GM11168 (cell line): ENCODE results near the gene ZDHHC14.

Experiments
- in situ Hi-C: fragments of 300-500 bp; cut with MboI; formaldehyde crosslinking; loops from one replicate; pipeline ENCODE4 v1.12.0; 2022; ENCODE audit warnings: low sequenced_read_pairs; ENCODE audit not compliant: unreplicated experiment

ZDHHC14 gene

DNA sequence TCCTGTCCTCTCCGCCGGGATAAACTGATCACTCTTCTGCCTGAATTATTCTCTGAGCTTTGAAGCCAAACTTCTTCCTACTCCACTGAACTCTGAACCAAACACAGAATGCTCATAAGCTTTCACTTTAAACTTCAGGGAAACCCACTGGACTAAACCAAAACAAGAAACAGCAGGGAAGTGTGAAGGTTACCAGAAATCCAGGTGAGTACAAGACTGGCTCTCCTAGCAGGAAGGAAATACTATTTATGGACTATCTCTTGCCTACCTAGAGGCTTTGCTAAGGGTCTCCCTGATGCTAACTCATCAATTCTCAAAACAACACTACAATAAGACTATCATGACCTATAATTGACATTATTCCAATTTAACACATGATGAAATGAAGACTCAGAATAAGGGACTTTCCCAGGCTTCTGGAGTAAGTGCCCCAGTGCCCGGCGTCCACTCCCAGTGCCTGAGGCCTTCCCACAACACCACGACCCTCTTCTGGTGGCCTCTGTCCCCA lies 145.0 kb downstream of the ZDHHC14 start:
- in situ Hi-C loops, result no loop called here

DNA sequence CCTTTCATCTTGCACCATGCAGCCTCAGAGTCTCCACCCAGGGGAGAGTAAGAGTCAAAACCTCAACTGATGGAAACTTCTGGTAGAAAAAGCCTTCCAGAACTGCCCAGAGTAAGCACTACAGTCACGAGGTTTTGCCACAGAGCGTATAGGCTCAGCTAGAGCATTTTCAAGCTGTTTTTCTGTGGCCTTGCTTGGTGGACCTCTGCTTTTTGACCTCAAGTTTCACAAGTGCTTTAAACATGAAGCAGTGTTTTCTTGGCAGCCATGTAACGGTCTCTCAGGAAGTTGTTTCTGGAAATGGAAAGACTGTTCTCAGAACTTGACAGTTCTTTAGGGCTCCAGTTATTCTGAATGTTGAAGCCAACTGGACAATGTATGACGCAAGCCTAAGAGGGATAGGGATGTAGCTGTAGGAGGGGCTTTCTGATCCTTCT lies 146.5 kb downstream of the ZDHHC14 start:
- in situ Hi-C loops, result no loop called here

DNA sequence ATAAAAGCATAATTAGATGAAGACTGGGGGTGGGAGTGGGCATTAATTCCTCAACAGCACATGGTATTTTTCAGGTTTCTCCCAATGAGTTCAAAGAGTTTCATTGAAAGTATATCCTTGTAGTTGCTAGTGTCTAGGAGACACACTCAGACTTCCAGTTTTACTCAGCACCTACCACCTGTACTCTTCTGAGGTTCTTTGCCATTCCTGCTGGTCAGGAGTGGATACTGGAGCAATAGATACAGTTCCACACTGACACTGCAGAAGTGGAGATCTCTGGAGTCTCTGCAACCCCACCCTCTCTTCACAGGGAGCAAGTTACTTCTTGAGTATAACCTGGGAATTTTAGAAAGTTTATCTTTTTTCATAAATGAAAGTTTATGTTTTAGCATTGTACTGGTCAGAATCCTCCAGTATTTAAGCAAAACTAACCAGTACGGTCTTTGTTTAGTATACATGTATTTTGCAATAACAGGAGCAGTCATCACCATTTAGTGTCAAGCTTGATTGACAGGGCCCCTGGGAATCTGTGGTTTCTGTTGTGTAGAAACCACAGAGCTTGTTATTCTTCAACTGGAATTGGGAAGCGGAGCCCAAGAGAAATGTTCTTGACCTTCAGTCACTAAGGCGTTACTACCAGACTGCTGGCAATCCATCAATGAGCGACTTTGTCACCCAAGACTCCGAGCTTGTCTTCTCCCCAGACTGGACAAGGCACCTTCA lies 148.1 kb downstream of the ZDHHC14 start:
- in situ Hi-C loops, result no loop called here

DNA sequence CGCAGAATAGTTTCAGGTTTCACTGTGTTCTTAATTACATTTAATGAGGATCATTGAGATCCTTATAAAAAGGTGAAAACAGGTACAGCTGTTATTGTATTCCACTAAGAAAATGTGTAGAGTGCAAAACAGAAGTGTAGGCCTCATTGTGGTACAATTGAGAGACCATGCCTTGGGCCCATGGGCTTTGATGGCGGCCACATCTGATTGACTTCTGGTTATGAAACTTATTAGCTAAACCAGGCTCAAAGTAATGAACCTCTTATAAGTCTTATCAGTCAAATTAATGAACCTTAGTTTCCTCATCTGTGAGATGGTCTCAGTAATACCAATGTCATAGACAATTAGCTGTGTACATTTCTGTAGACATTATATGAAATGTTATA lies 148.7 kb downstream of the ZDHHC14 start:
- in situ Hi-C loops, result no loop called here

DNA sequence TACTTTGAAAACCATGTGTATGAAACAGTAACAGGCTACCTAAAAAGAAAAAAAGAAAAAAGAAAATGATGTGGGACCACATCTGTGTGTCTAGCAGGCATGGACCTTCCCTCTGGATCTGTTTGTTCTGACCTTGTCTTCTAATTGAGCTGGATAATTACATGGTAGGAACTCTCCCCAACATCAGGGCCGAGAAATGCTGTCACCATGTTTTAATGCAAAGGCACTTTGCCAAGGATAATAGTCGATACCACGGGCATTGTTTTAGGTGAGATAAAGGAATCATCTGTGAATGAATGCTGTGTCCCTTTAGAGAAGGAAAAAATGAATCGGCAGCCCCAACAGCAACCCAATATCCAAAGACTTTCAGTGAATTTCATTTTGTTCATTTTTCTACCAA lies 149.1 kb downstream of the ZDHHC14 start:
- in situ Hi-C loops, result no loop called here

DNA sequence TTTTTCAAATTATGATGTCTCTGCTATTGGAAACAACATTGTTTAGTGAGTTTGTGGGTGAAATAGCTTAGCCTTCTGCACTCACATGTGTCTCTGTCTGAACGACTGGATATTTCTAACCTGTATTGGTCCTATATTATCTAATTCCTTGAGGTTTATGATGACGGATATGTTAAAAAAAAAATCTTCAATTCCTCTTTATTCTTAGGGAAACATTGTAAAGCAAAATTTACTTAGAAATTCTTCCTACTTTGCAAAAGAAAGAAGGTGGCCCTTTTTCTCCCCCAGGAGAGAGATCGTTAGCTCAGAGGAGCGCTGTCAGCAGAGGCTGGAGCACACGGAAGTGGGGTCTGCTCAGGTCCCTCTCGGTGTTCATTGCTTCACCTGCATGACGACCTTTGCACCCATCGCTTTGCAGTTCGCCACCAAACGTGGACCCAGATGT lies 149.8 kb downstream of the ZDHHC14 start:
- in situ Hi-C loops, result no loop called here

DNA sequence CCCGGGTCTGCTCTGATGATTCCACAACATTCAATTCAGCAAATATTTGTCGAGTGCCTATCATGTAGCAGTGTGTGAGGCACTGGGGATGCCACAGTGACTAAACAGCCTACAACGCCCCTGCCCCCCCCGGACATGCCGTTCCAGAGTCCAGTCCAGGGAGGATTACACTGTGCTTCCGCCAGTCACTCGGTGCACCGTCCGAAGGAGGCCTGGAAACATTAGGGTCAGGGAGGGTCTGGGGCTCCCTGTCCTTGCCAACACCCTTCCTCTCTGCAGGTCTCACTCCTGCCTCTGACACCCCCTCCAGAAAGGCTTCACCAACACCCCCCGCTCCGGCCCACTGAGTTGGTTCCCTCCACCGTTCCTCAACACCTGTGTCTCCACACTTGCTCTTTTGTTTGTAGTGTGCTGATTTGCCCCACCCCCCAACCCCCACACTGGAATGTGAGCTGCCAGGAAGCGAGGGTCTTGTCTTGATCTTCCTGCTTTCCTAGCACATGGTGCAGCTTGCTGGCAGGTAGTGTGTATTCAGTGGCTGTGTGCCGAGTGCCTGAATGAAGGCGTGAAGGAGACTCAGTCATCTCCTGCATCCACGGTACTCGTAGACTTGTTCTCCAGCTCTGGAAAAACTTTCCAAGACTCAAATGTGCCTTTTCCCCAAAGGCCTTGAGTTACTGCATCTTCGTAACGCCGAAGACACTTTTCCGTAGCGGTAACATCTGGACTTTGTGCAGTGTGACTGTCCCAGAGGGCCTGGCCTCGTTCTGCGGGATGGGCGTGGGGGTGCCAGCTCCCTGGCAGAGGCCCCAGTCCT lies 150.4 kb downstream of the ZDHHC14 start:
- in situ Hi-C loops, result no loop called here

DNA sequence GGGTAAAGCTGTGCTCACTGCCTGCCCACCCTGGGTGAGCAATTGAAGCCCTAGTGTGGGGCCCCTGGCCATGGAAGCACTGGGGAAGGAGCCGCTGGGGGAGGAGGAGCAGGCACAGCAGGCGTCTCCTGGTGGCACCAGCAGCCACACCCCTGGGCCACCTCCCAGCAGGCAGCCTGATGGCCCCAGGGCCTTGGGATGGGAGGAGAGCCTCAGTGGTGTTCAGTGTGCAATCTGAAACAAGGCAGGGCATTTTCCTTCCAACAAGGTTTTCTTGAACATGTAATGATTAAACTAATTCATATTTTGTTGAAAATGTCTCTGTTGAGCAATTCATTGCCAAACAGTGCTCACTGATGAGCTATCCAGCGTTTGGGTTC lies 151.0 kb downstream of the ZDHHC14 start:
- in situ Hi-C loops, result no loop called here

DNA sequence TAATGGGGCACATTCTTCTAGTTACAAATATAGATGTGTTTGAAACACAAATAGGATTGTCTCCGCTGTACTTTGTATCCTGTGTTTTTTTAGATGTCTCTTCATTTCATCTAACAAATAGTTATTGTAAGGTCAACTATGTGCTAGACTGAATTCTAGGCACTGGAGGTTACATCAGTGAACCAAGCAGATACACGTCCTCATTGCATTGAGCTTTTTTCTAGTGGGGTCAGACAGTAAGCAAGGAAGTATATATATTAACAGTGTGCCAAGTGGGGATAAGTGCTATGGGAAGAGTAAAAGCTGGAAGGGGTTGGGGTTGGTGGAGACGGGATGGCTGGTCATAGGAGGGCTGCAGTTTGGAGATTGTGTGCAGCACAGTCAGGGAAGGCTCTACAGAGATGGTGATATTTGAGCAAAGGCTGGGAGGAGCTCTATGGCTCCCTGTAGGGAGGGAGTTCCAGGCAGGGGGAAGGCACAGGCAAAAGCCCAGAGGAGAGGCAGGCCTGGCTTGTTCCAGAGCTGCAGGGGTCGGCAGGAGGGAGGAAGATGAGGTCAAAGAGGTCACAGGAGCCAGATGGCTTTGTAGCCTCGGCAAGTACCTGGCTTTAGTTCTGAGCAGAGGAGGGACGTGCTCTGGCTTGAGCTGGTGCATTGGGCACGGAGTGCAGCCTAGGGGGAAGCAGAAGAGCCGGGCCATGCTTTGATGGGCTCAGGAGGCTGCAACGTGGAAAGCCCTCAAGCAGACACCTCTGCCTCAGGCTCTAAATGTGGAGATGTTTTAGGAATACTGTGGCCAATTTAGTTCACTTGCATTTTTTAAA lies 152.3 kb downstream of the ZDHHC14 start:
- in situ Hi-C loops, result no loop called here

DNA sequence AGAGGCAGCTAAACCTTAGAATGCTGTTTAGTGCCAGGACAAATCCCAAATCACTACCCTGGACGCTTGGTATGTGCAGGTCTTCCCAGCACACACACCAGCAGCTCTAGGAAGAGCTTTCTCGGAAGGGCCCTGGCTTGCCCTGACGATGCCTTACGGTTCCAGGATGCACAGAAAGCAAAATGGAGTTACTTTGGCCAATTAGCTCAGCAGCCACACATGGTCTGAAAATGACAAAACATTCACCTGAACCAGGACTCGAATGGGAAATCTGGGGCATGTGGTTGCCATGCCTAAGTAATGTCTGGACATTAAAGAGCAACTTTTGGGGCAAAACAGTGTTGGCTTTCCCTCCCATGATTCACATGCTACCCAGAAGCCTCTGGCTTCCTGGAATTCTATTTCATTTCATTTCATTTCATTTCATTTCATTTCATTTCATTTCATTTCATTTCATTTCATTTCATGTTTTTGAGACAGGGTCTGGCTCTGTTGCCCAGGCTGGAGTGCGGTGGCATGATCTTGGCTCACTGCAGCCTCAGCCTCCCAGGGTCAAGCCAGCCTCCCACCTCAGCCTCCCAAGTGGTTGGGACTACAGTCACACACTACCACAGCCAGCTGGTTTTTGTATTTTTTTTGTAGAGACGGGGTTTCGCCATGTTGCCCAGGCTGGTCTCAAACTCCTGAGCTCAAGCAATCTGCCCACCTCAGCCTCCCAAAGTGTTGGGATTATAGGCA lies 153.3 kb downstream of the ZDHHC14 start:
- in situ Hi-C loops, result no loop called here

DNA sequence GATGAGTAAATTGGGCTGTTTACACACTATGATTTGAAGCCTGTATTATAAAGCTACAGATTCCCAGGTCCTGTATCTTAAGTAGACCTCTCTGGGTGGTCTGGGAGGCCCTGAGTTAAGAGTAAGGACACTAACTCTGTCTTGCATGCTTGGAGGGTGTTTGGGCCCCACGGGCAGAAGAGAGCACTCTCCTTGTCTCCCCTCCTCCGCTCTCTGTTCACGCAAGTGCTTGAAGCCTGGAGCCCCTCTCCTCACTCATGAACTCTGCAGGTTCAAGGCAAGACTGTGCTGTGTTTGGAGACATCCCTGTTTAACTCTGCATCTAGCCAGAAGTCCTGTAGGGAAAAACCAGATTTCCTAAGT lies 154.0 kb downstream of the ZDHHC14 start:
- in situ Hi-C loops, result no loop called here

DNA sequence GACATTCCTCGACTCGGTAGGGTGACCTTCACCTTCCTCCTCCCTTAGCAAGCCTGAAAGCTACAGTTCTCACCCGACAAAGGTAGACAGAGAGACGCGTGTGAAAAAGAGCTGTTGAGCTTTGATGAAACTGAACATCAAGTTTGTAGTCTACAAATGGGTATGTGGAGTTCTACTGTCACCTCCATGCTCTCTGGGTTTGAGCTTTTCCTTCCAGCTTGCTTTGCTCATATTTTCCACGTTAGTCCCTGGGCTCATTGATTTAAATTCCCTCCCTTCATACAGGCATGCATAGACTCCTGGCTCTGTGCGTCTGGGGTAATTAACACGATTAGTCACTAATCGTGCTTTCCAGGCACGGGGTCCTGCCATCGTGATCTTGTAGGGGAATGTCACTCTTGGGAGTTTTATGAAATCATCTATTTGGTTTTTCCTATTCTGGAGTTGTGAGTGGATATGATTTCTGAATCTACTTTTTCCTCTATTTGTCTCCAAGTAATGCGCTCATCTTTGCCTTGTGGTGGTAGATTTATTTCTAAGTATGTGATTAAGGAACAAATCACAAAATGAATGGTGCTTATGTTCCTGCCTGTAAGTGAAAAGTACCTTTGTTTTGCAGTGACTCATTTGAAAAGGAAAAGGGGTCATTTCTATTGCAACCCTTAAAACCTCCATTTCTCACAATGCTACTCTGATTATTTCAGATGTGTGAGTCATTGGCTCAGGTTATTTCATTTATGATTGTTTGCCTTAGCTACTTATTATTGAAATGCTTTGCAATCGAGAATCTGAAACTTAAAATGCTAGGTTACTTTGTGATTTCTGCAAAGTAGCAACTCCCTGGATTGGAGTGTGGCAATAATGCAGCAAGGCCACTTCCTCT lies 154.6 kb downstream of the ZDHHC14 start:
- in situ Hi-C loops, result no loop called here

DNA sequence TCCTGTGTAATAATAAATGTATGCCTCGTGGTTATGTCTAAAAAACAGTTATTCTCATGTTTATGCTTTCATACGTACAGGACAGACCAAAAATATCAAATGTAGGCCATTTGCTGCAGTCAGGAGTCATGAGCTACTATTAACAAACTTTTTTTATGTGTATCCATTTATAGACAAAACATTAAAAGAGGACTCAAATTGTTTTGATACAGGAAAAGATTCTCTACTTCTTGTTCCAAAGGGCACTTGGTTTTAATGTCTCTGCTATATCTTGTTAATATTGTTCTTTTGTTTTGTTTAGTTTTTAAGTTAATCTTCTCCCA lies 155.2 kb downstream of the ZDHHC14 start:
- in situ Hi-C loops, result no loop called here

DNA sequence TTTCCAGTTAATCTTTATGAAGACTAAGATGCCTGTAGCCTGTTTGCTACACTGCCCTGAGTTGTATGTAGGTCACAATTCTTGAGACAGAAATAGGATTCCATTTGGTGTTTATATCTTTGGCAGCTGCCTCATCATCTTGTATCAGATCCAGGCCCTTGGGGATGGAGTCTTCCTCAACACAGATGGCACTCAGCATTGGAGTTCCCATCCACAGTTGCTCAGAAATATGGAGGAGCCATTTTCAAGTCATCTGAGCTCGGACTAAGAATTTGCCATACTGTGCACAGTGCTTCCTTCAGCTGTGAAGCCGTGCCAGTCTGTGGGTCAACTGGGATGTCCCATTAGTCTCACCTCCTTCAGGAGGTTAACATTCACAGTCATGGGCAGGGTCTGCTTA lies 156.6 kb downstream of the ZDHHC14 start:
- in situ Hi-C loops, result no loop called here

DNA sequence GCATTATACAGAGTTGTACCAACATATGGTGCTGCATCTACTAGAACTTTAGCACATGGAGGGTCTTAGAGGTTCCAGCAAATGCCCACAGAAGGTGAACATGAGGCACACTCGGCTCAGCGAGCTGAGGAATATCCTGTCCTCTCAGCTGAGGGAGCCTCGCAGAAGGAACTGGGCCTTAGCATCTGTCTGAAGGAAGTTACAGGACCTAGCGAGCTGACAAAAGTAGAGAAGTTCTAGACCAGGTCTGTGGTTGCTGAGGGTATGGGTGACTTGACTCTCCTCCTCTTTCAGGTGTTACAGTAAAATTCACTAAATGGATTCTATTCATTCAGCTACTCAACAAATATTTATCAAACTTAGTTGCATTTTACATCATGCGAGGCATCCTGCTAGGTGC lies 157.2 kb downstream of the ZDHHC14 start:
- in situ Hi-C loops, result no loop called here

DNA sequence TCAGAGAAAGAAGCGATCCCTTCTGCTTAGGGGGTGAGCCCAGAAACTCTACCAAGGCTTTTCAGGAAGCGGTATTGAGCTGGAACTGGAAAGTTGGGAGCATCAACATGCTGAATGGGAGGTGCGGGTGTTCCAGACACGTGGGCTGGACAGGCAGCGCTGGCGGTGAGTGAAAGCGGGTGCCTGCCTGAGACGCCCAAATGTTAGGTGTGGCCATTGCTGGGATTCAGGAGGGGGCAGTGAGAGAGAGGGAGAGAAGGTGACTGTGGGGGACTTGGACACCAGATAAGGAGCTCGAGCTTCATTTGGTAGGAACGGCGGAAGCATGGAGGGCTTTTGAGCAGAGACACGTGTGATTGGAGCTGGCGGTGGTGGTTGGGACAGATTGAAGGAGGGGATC lies 157.7 kb downstream of the ZDHHC14 start:
- in situ Hi-C loops, result no loop called here

DNA sequence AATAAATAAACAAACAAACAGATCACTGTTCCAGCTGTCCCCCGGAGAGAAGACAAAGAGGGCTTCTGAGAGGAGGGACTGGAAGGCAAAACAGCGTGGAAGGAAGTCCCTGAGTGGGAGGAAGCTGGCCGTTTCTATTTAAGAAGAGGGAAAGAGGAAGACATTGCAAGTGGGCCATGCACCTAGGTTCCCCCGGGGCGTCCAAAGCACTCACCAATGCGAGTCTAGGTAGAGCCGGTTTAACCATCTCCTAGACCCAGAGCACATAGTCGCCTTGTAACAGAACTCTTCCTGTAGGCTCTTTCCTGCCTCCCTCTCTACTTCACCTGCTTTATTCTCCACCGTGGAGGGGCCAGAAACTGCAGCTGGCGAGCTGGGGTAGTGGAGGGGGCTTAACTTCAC lies 158.4 kb downstream of the ZDHHC14 start:
- in situ Hi-C loops, result no loop called here

DNA sequence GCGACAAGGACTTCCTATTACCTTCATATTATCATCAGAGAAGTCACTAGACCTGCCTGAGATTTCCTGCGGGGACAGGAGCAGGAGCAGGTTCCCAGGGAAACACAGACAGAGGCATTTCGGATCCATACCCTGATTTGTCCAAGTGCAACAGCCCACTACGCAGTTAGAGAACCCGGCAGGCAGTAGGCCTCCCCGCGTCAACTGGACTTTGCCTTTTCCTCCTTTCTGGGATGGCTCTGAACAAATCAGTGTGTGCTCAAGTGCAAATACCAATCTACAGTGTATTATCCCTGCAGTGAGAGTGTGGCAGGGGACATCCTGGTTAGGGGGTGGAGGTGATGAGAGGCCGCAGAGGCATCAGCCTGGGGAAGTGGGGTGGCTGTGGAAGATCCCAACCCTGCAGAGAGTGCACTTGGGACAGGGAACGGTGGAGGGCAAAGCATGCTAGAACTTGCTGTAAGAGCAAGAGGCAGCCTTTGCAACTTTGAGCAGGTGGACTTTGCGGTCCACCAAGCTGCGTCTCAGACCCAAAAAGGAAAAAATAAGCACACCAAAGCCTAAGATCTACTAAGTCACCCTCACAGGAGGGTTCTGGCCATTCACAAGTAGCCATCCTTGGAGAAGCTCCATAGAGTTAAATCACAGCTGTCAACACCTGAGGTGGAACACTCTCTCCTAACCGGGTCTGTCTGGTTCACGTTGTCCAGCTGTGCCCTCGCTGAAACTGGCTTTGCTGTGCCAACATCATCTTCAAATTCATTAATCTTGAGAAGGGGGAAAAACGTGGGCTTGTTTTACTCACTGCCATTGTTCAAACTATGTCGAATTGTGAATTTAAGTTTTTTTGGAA lies 159.1 kb downstream of the ZDHHC14 start:
- in situ Hi-C loops, result no loop called here
